IMR-90 (cell line): ENCODE data around the gene PNMA8A. TPM values are rescaled to one million over a fixed set of nuclear protein-coding genes. Genes with fewer than 3 reads are reported as not detected.
A peak's percentile ranks its signal among the peaks of the same experiment; 100 is the strongest.

ENCODE experiments used
- ATAC-seq: fragments of 200-7000 bp; cut with Tn5 transposase; 2 replicates; pipeline ENCODE4 v1.9.1; 2020; ENCODE audit warnings: low read depth, mild to moderate bottlenecking, moderate library complexity
- BruUV-seq: library from RNA; stranded (reverse); fragments of 400-500 nt; replicated peaks from 2 replicates; lab custom pipeline; 2021; lab: Mats Ljungman, UMichigan
- CTCF ChIA-PET: fragments of 300-600 bp; formaldehyde crosslinking; extraction: SDS; loops from one replicate; lab custom pipeline; 2021; ENCODE audit warnings: antibody characterized with exemption; lab: Yijun Ruan, JAX
- POLR2A ChIA-PET: fragments of 300-600 bp; sonication (Branson Sonifier 250); formaldehyde crosslinking; loops from one replicate; lab custom pipeline; 2022; ENCODE audit warnings: antibody characterized with exemption; ENCODE audit not compliant: unreplicated experiment; lab: Charles Lee
- DNase-seq: peaks from one replicate; pipeline ENCODE4 v3.0.0; 2013
- H2AFZ ChIP-seq: replicated peaks from 2 replicates; pipeline ENCODE3; 2013; ENCODE audit warnings: low read length, mild to moderate bottlenecking; ENCODE audit not compliant: poor library complexity
- H2AK5ac ChIP-seq: 2 replicates; pipeline ENCODE4 v1.6.1; 2013; ENCODE audit warnings: low read depth, low read length, inconsistent platforms
- H2AK9ac ChIP-seq: replicated peaks from 2 replicates; pipeline ENCODE3; 2013; ENCODE audit warnings: mild to moderate bottlenecking, low read depth, low read length, moderate library complexity; ENCODE audit not compliant: poor library complexity
- H2BK120ac ChIP-seq: 2 replicates; pipeline ENCODE4 v1.6.1; 2013; ENCODE audit warnings: low read depth, low read length, inconsistent platforms
- H2BK15ac ChIP-seq: 3 replicates; pipeline ENCODE4 v1.6.1; 2013; ENCODE audit warnings: low read depth, low read length, inconsistent platforms
- H2BK20ac ChIP-seq: 2 replicates; pipeline ENCODE4 v1.6.1; 2013; ENCODE audit warnings: low read depth, mild to moderate bottlenecking, inconsistent platforms, low read length, moderate library complexity
- H2BK5ac ChIP-seq: 2 replicates; pipeline ENCODE4 v1.6.1; 2013; ENCODE audit warnings: mild to moderate bottlenecking, low read depth, low read length, inconsistent platforms; ENCODE audit not compliant: poor library complexity, severe bottlenecking
- H3K14ac ChIP-seq: replicated peaks from 2 replicates; pipeline ENCODE4 v1.6.1; 2013; ENCODE audit warnings: low read depth, low read length, inconsistent platforms
- H3K18ac ChIP-seq: 2 replicates; pipeline ENCODE4 v1.6.1; 2013; ENCODE audit warnings: low read depth, low read length, control low read depth
- H3K23ac ChIP-seq: 2 replicates; pipeline ENCODE4 v1.6.1; 2013; ENCODE audit warnings: low read depth, low read length, inconsistent platforms
- H3K27ac ChIP-seq: 2 replicates; pipeline ENCODE4 v1.5.1; 2013; ENCODE audit warnings: mild to moderate bottlenecking, control low read depth, low read length; ENCODE audit not compliant: insufficient read depth
- H3K27me3 ChIP-seq: 2 replicates; pipeline ENCODE4 v1.6.1; 2013; ENCODE audit warnings: low read length; ENCODE audit not compliant: control insufficient read depth, insufficient read depth
- H3K36me3 ChIP-seq: 2 replicates; pipeline ENCODE4 v1.6.1; 2013; ENCODE audit warnings: low read length, mixed read lengths; ENCODE audit not compliant: control insufficient read depth, insufficient read depth
- H3K4ac ChIP-seq: 2 replicates; pipeline ENCODE4 v1.6.1; 2013; ENCODE audit warnings: low read depth, low read length, inconsistent platforms
- H3K4me1 ChIP-seq: 2 replicates; pipeline ENCODE4 v1.6.1; 2013; ENCODE audit warnings: low read length, mixed read lengths; ENCODE audit not compliant: control insufficient read depth, insufficient read depth
- H3K4me2 ChIP-seq: 2 replicates; pipeline ENCODE4 v1.6.1; 2013; ENCODE audit warnings: low read depth, mild to moderate bottlenecking, control low read depth, low read length, moderate library complexity
- H3K4me3 ChIP-seq: 2 replicates; pipeline ENCODE4 v1.5.1; 2013; ENCODE audit warnings: low read depth, mild to moderate bottlenecking, control low read depth, low read length, moderate library complexity; ENCODE audit not compliant: insufficient read depth
- H3K56ac ChIP-seq: 2 replicates; pipeline ENCODE4 v1.6.1; 2013; ENCODE audit warnings: low read length, inconsistent platforms; ENCODE audit not compliant: insufficient read depth; ENCODE audit errors: extremely low read depth
- H3K79me1 ChIP-seq, 2 experiments: 2 replicates each; pipeline ENCODE4 v1.6.1; 2013; ENCODE audit warnings: low read length in 2 of 2, inconsistent platforms in 1 of 2, low read depth in 1 of 2
- H3K9ac ChIP-seq: 2 replicates; pipeline ENCODE4 v1.6.1; 2013; ENCODE audit warnings: low read depth, low read length, control low read depth
- H3K9me1 ChIP-seq: 2 replicates; pipeline ENCODE4 v1.6.1; 2013; ENCODE audit warnings: low read length, inconsistent platforms; ENCODE audit not compliant: insufficient read depth
- H3K9me3 ChIP-seq: 2 replicates; pipeline ENCODE4 v1.6.1; 2013; ENCODE audit warnings: low read length; ENCODE audit not compliant: control insufficient read depth, insufficient read depth
- H4K20me1 ChIP-seq: 2 replicates; pipeline ENCODE4 v1.6.1; 2013; ENCODE audit warnings: low read length, inconsistent platforms; ENCODE audit not compliant: insufficient read depth
- H4K5ac ChIP-seq: 2 replicates; pipeline ENCODE4 v1.6.1; 2013; ENCODE audit warnings: mild to moderate bottlenecking, low read depth, low read length, control low read depth
- H4K8ac ChIP-seq, 2 experiments: 2 replicates each; pipeline ENCODE4 v1.6.1; 2013; ENCODE audit warnings: low read depth in 2 of 2, low read length in 2 of 2, control low read depth in 1 of 2, inconsistent platforms in 1 of 2
- H4K91ac ChIP-seq: 2 replicates; pipeline ENCODE4 v1.6.1; 2013; ENCODE audit warnings: low read depth, low read length, inconsistent platforms; ENCODE audit not compliant: insufficient read depth
- BHLHE40 ChIP-seq: fragments of 150-350 bp; IDR thresholded peaks from 2 replicates; pipeline ENCODE4 v1.6.1; 2016; ENCODE audit warnings: mild to moderate bottlenecking, low read depth, low read length
- CEBPB ChIP-seq: IDR thresholded peaks from 2 replicates; pipeline ENCODE4 v1.6.1; 2012; ENCODE audit warnings: low read depth, low read length, improper control_type of control experiment
- CHD1 ChIP-seq: IDR thresholded peaks from 2 replicates; pipeline ENCODE4 v1.6.1; 2012; ENCODE audit warnings: low read depth, low read length, improper control_type of control experiment
- MAFK ChIP-seq: IDR thresholded peaks from 2 replicates; pipeline ENCODE4 v1.6.1; 2012; ENCODE audit warnings: low read depth, low read length, improper control_type of control experiment
- MAZ ChIP-seq: IDR thresholded peaks from 2 replicates; pipeline ENCODE4 v1.6.1; 2012; ENCODE audit warnings: low read depth, mild to moderate bottlenecking, low read length, improper control_type of control experiment, moderate library complexity, borderline replicate concordance
- MXI1 ChIP-seq: IDR thresholded peaks from 2 replicates; pipeline ENCODE4 v1.6.1; 2012; ENCODE audit warnings: low read depth, mild to moderate bottlenecking, low read length, moderate library complexity, borderline replicate concordance
- NFE2L2 ChIP-seq: fragments of 150-350 bp; IDR thresholded peaks from 2 replicates; pipeline ENCODE4 v1.6.1; 2016; ENCODE audit warnings: low read depth, mild to moderate bottlenecking, low read length
- POLR2A ChIP-seq: IDR thresholded peaks from 2 replicates; pipeline ENCODE4 v1.6.1; 2012; ENCODE audit warnings: mild to moderate bottlenecking, low read depth, low read length
- RAD21 ChIP-seq: IDR thresholded peaks from 2 replicates; pipeline ENCODE4 v1.6.1; 2012; ENCODE audit warnings: low read length, improper control_type of control experiment
- RCOR1 ChIP-seq: IDR thresholded peaks from 2 replicates; pipeline ENCODE4 v1.6.1; 2012; ENCODE audit warnings: mild to moderate bottlenecking, low read length, improper control_type of control experiment; ENCODE audit not compliant: insufficient replicate concordance
- RFX5 ChIP-seq: IDR thresholded peaks from 2 replicates; pipeline ENCODE4 v1.8.0; 2012; ENCODE audit warnings: low read depth, mild to moderate bottlenecking, low read length, moderate library complexity
- SMC3 ChIP-seq: fragments of 150-350 bp; IDR thresholded peaks from 2 replicates; pipeline ENCODE4 v1.6.1; 2016; ENCODE audit warnings: low read depth, mild to moderate bottlenecking, antibody characterized with exemption, low read length, moderate library complexity
- WGBS, 2 experiments: methylation state at CpG; one replicate each; pipeline versions ENCODE4 v1.1.5 to v1.1.7; 2013; ENCODE audit warnings: missing lambda C conversion rate in 2 of 2; ENCODE audit not compliant: insufficient read length in 1 of 2; ENCODE audit errors: extremely low coverage in 2 of 2; 5-methylcytosine and 5-hydroxymethylcytosine counted together
- dilution Hi-C: fragments of 300-500 bp; cut with HindIII; formaldehyde crosslinking; loops from one replicate; pipeline ENCODE4 v1.14.3; 2018; ENCODE audit warnings: low sequenced_read_pairs; ENCODE audit not compliant: unreplicated experiment
- in situ Hi-C: fragments of 300-500 bp; cut with MboI; formaldehyde crosslinking; loops from 3 replicates; pipeline ENCODE4 v1.14.3; 2019; ENCODE audit warnings: low sequenced_read_pairs, inconsistent platforms, mixed read lengths
- intact Hi-C: fragments of 100-400 bp; cut with micrococcal nuclease; formaldehyde crosslinking; loops from 2 replicates; pipeline ENCODE4 v1.10.0; 2022
- polyA plus RNA-seq, 3 experiments: library from polyadenylated mRNA; depleted of rRNA; stranded (reverse); fragments of >200 nt; gene quantifications; 2 replicates each; pipeline ENCODE4 v1.2.3, GENCODE V29; 2012; ENCODE audit warnings: low replicate concordance in 1 of 3
- total RNA-seq: library from RNA; depleted of rRNA; stranded (reverse); fragments of >200 nt; gene quantifications from 2 replicates; pipeline ENCODE4 v1.2.3, GENCODE V29; 2012
- TF ChIP-seq, protein P1 (sequence below): fragments of 150-350 bp; IDR thresholded peaks from 2 replicates; pipeline ENCODE4 v1.6.1; 2017; ENCODE audit warnings: mild to moderate bottlenecking, antibody characterized with exemption, low read length, low read depth

PNMA8A gene
- total and polyA plus RNA-seq, 2 of the 4 experiments (the other 2 are of a cell fraction): 0.77 to 0.90 TPM

DNA sequence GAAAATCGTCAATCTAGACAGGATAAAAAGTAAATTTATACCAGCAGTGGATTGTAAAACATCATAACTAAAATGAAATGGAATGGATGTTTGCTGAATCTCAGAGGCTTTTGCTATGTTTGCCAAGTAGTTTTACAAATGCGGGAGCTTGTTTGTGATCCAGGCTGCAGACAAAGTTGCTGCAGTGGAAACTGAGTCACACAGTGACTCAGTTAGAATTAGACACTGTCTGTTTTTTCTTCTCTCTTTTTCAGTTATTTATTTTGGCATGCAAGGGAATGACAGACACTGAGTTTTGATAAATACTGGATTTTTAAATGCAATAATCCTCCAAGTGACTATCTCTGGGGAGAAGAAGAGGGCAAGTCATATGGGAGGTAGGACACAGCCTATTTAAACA, 4.6 kb upstream of the PNMA8A start:
- Histone ChIP-seq H3K9ac (no peak overlapping the region), H3K18ac (no peak overlapping the region), H2BK20ac (no peak overlapping the region), H2AK9ac (no peak overlapping the region), H2AFZ (no peak overlapping the region), H4K5ac (no peak overlapping the region), H3K9me3 (no peaks in the 10 kb centered on the region), H3K23ac (no peak overlapping the region), H2BK15ac (no peak overlapping the region), H3K9me1 (peaks cover 11% of the 10 kb centered on the region), H3K79me1 (no peaks in the 10 kb centered on the region), H2BK5ac (no peak overlapping the region), H2AK5ac (no peak overlapping the region), H3K14ac (no peak overlapping the region), H3K4me3 (no peak overlapping the region), H3K27ac (no peak overlapping the region), H3K4me1 (peaks cover 9% of the 10 kb centered on the region), H4K20me1 (no peaks in the 10 kb centered on the region), H4K8ac (no peak overlapping the region), H4K91ac (no peak overlapping the region), H3K56ac (no peak overlapping the region), H3K4me2 (no peak overlapping the region), H3K4ac (no peak overlapping the region), H2BK120ac (no peak overlapping the region), H3K36me3 (no peaks in the 10 kb centered on the region), H3K27me3 (no peaks in the 10 kb centered on the region)
- intact Hi-C loops (no loop called here), dilution Hi-C loops (no loop called here), in situ Hi-C loops (no loop called here)
- TF ChIP-seq POLR2A (no peak), MAZ (no peak), CEBPB (no peak), RCOR1 (no peak), MXI1 (no peak), NFE2L2 (no peak), RAD21 (no peak), CHD1 (no peak), RFX5 (no peak), MAFK (no peak), SMC3 (no peak), BHLHE40 (no peak)
- TF ChIP-seq, protein P1, sequence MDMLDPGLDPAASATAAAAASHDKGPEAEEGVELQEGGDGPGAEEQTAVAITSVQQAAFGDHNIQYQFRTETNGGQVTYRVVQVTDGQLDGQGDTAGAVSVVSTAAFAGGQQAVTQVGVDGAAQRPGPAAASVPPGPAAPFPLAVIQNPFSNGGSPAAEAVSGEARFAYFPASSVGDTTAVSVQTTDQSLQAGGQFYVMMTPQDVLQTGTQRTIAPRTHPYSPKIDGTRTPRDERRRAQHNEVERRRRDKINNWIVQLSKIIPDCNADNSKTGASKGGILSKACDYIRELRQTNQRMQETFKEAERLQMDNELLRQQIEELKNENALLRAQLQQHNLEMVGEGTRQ: no peak
- no TSS peak for BruUV-seq
- no CpG with 5 or more reads among the region's 2 CpGs for WGBS, 2 experiments
- DNase-seq: peak; percentile 30
- ChIA-PET CTCF (interaction anchor here (0.6 kb wide), 1 partner anchor 59 kb away, joined by 3 read pairs; no protein-coding TSS in a partner anchor), POLR2A (no interaction called here)
- ATAC-seq: no peak
